Bronchial epithelial cell (primary cell): Measurements from ENCODE around the gene SRGAP1. TPM values are rescaled to one million over a fixed set of nuclear protein-coding genes. Genes with fewer than 3 reads are reported as not detected.

Experiments used
- DNase-seq: peaks from one replicate; pipeline ENCODE4 v3.0.0-alpha.2; 2010; ENCODE audit warnings: low read depth
- FAIRE-seq: peaks from 2 replicates; lab custom pipeline; 2011; peaks lifted over from hg19 to GRCh38; lab: Jason Lieb, UNC
- H3K27me3 ChIP-seq: 2 replicates; pipeline ENCODE4 v1.5.1; 2011; ENCODE audit warnings: low read length; ENCODE audit not compliant: control insufficient read depth, insufficient read depth
- H3K36me3 ChIP-seq: 2 replicates; pipeline ENCODE4 v1.5.1; 2011; ENCODE audit warnings: low read length; ENCODE audit not compliant: control insufficient read depth, insufficient read depth
- H3K4me3 ChIP-seq: 2 replicates; pipeline ENCODE4 v1.5.1; 2011; ENCODE audit warnings: mild to moderate bottlenecking, low read depth, low read length, control low read depth
- CTCF ChIP-seq: IDR thresholded peaks from 2 replicates; pipeline ENCODE4 v1.5.1; 2011; ENCODE audit warnings: mild to moderate bottlenecking, moderate library complexity, low read length, control low read depth, inconsistent platforms; ENCODE audit not compliant: insufficient read depth, severe bottlenecking
- total RNA-seq: library from RNA; depleted of rRNA; stranded (reverse); fragments of >200 nt; gene quantifications from 2 replicates; pipeline ENCODE4 v1.2.1, GENCODE V29; 2014

Gene SRGAP1
- total RNA-seq, 1 donor from 2014 or later, result 4.5 TPM

GRCh38 chr12:64083285-64084210 lies 239.0 kb downstream of the SRGAP1 start:
- TF ChIP-seq CTCF, result no peak
- Histone ChIP-seq H3K4me3 (no peak overlapping the region), H3K27me3 (no peaks in the 10 kb centered on the region), H3K36me3 (no peaks in the 10 kb centered on the region)
- DNase-seq (peak; percentile 31), FAIRE-seq (no peak)

GRCh38 chr12:64085154-64085553 lies 240.7 kb downstream of the SRGAP1 start:
- no peak for DNase-seq
- FAIRE-seq, result no peak

GRCh38 chr12:64085996-64086395 lies 241.5 kb downstream of the SRGAP1 start:
- Histone ChIP-seq H3K36me3 (peaks cover 1% of the 10 kb centered on the region), H3K4me3 (no peak overlapping the region), H3K27me3 (no peaks in the 10 kb centered on the region)
- no peak for TF ChIP-seq CTCF
- FAIRE-seq (no peak), DNase-seq (peak; percentile 29)

More at GRCh38 chr12:64085154-64085553, 240.7 kb downstream of the SRGAP1 start:
- Histone ChIP-seq H3K36me3 (no peaks in the 10 kb centered on the region), H3K27me3 (no peaks in the 10 kb centered on the region), H3K4me3 (no peak overlapping the region)
- no peak for TF ChIP-seq CTCF

GRCh38 chr12:64086946-64087345 lies 242.4 kb downstream of the SRGAP1 start:
- no peak for TF ChIP-seq CTCF
- no peak overlapping the region for H3K4me3 ChIP-seq
- FAIRE-seq, result no peak

GRCh38 chr12:64087761-64088160 lies 243.3 kb downstream of the SRGAP1 start:
- Histone ChIP-seq H3K36me3 (peaks cover 1% of the 10 kb centered on the region), H3K27me3 (no peaks in the 10 kb centered on the region), H3K4me3 (no peak overlapping the region)
- TF ChIP-seq CTCF, result no peak
- DNase-seq (no peak), FAIRE-seq (no peak)

More at GRCh38 chr12:64086946-64087345, 242.4 kb downstream of the SRGAP1 start:
- Histone ChIP-seq H3K27me3 (no peaks in the 10 kb centered on the region), H3K36me3 (peaks cover 1% of the 10 kb centered on the region)
- no peak for DNase-seq
